GM12873 (cell line): ENCODE data around the gene SMIM5.
A peak's percentile ranks its signal among the peaks of the same experiment; 100 is the strongest.

Experiments used
- CTCF ChIP-seq: IDR thresholded peaks from 2 replicates; pipeline ENCODE4 v1.5.1; 2012; ENCODE audit warnings: low read depth, mild to moderate bottlenecking, moderate library complexity, low read length, control low read depth; ENCODE audit not compliant: insufficient read depth; ENCODE audit errors: missing control alignments

Gene SMIM5

DNA sequence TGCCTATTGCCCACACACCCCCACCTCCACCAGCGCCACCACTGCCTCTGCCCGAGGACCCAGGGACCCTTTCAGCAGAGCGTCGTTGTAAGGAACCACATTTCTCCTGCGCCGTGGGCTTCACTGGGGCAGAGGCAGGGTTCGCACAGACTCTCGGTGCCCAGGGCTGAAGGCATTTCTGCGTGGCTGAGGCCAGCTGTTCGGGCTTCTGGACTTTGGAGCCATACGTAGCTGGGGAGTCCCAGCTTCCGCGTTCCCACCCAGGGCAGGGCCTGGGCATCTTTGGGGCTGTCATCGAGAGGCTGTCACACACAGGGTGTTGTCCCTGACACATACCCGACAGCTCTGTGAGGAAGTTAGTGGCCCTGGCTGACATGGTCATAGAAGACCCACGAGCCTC, 16.0 kb upstream of the SMIM5 start:
- no peak for TF ChIP-seq CTCF

DNA sequence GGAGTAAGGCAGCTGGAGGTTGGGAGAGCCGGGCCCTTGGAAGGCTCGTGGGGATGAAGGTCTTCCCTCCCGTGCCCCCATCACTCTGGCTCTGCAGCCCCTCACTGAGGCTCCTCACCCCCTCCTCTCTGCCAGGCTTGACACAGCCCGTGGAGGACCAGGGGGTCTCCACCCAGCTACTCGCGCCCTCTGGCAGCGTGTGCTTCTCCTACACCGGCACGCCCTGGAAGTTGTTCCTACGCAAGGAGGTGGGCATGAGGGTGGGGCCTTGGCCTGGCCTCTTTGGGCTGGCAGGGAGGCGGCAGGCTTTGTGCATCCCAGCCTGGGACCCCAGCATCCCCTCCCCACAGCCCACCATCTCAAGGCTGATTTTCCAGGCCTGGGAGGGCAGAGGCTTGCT, 15.6 kb upstream of the SMIM5 start:
- TF ChIP-seq CTCF, result no peak

GRCh38 chr17:75619506-75620431, 13.5 kb upstream of the SMIM5 start:
- TF ChIP-seq CTCF, result peak; percentile 61

DNA sequence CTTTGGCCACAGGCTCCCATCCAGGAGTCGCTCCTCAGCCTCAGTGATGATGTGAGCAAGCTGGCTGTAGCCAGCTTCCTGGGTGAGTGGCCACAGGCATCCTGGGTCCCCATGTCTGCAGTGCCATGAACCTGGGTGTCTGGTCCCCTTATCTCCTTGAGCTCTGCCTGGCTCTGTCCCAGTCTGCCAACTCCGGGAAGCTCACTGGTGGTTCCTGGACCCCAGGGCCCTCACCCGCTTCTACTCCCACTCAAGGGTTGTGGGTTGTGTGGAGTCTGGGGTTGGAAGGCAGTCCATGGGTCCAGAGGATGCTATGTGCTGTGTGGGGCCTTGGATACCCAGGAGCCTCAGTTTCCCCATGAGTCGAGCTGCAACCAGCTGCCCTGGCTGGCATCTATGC, 11.7 kb upstream of the SMIM5 start:
- TF ChIP-seq CTCF, result no peak

- no peak for TF ChIP-seq CTCF
Observed at GRCh38 chr17:75622076-75622475, 11.2 kb upstream of the SMIM5 start.

GRCh38 chr17:75622771-75623273, 10.4 kb upstream of the SMIM5 start:
- no peak for TF ChIP-seq CTCF

DNA sequence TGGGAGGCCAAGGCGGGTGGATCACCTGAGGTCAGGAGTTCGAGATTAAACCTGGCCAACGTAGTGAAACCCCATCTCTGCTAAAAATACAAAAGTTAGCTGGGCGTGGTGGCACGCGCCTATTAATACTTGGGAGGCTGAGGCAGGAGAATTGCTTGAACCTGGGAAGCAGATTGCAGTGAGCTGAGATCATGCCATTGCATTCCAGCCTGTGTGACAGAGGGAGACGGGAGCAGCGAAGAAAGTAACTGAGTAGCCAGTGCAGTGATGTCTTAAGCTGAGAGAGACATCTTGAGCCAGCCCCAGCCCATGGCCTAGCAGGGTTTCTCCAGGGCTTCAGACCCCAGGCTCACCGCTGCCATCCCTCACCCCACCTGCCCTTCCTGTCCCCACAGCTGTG, 9.8 kb upstream of the SMIM5 start:
- no peak for TF ChIP-seq CTCF
